H7 (cell line): ENCODE data around the gene YTHDC2. TPM values are rescaled to one million over a fixed set of nuclear protein-coding genes. Genes with fewer than 3 reads are reported as not detected.

Experiments used
- DNase-seq: peaks from one replicate; pipeline ENCODE4 v3.0.0; 2012
- H3K27me3 ChIP-seq: 2 replicates; pipeline ENCODE4 v1.6.0; 2011; ENCODE audit warnings: mild to moderate bottlenecking, low read length; ENCODE audit not compliant: control insufficient read depth, insufficient read depth
- H3K36me3 ChIP-seq: replicated peaks from 2 replicates; pipeline ENCODE4 v1.5.1; 2011; ENCODE audit warnings: low read length; ENCODE audit not compliant: control insufficient read depth, insufficient read depth
- H3K4me3 ChIP-seq: 2 replicates; pipeline ENCODE4 v1.5.1; 2011; ENCODE audit warnings: low read depth, mild to moderate bottlenecking, control low read depth, low read length, moderate library complexity; ENCODE audit not compliant: insufficient read depth
- total RNA-seq: library from RNA; depleted of rRNA; stranded (reverse); fragments of >200 nt; shearing (Covaris generic); gene quantifications from 2 replicates; pipeline ENCODE4 v1.2.3, GENCODE V29; 2014

YTHDC2 gene
- total RNA-seq, 1 experiment from 2014 or later: 12.9 TPM

DNA sequence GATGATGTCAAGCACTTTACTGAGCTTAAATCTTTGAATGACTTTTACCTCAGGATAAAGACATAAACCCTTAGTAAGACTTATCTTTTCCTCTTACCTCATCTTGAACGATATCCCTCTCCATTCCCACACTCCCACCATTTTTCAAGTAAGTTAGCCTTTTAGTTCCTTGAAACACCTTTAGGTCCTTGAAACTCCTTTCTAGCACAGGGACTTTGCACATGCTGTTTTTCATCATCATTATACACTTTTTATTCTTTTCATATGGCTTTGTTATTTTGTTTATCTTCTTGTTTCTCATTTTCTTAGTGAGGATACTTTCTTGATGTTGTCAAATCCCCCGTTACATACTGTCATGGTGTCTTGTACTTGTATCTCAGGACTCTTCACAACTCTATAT, 24.8 kb downstream of the YTHDC2 start:
- H3K27me3 ChIP-seq: no peaks in the 10 kb centered on the region
- DNase-seq: no peak
- H3K4me3 ChIP-seq: no peak overlapping the region
- no peaks in the 10 kb centered on the region for H3K36me3 ChIP-seq

DNA sequence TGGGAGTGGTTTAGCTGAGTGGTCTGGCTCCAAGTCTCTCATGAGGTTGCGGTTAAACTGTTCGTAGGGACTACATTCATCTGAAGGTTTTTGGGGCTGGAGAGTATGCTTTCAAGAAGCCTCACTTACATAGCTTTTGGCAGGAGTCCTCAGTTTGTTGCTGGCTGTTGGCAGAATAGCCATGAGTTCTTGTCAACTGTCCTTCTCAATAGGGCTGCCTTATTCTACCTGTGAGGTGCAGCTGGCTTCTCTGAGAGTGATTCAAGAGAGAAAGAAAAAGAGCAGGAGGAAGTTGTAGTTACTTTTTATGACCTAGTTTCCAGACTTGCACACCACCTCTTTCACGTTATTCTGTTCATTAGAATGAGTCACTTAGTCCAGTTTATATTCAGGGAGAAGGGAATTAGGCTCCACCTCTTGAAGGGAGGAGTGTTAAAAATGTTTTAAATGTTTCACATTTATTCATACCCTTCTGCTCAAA, 33.2 kb downstream of the YTHDC2 start:
- Histone ChIP-seq H3K36me3 (no peaks in the 10 kb centered on the region; the same call in none of the 2 replicates), H3K27me3 (no peaks in the 10 kb centered on the region), H3K4me3 (no peak overlapping the region)
- DNase-seq: no peak

DNA sequence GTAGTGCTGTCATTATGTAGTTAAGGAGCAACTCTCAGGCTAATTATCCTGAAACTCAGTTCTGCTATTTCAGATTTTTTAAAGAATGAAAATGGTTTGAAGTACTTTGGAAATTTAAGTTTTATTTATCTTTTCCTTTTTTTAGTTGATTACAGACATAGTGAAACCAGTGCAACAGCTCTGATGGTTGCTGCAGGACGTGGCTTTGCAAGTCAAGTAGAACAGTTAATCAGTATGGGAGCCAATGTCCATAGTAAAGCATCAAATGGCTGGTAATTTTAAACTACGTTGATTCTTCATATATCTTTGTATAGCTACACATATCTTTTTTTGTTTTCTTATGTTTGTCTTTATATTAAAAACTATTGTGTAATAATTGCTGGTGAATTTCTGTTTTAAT, 34.9 kb downstream of the YTHDC2 start:
- no peaks in the 10 kb centered on the region; the same call in none of the 2 replicates for H3K36me3 ChIP-seq

DNA sequence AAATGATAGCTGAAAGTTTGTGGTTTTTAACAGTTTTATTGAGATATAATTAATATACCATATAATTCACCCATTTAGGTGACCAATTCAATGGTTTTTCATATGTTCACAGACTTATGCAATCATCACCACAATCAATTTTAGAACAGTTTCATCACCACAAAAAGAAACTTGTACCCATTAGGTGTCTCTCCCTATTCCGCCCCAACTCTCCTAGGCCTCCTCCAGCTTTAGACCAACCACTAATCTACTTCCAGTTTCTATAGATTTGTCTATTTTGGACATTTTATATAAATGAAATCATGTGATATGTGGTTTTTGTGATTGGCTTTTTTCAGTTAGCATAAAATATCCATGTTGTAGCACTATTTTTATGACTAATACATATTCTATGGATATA, 38.6 kb downstream of the YTHDC2 start:
- no peaks in the 10 kb centered on the region; the same call in 1 of the 2 replicates for H3K36me3 ChIP-seq
- DNase-seq: no peak
- no peak overlapping the region for H3K4me3 ChIP-seq

More for the DNA sequence above, 34.9 kb downstream of the YTHDC2 start:
- Histone ChIP-seq H3K27me3 (no peaks in the 10 kb centered on the region), H3K4me3 (no peak overlapping the region)
- DNase-seq: no peak

DNA sequence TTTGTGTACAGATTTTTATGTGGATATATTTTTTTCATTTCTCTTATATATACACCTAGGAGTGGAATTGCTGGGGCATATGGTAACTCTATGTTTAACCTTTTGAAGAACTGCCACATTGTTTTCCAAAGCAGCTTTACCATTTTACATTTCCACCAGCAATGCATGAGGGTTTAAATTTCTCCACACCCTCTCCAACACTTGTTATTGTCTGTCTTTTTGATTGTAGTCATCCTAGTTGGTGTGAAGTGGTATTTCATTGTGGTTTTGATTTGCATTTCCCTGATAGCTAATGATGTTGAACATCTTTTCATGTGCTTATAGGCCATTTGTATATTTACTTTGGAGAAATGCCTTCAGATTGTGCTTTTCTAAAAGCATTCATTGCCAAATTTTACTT, 39.1 kb downstream of the YTHDC2 start:
- Histone ChIP-seq H3K4me3 (no peak overlapping the region), H3K36me3 (no peaks in the 10 kb centered on the region; the same call in 1 of the 2 replicates), H3K27me3 (no peaks in the 10 kb centered on the region)
- no peak for DNase-seq

More for the DNA sequence above, 38.6 kb downstream of the YTHDC2 start:
- H3K27me3 ChIP-seq: no peaks in the 10 kb centered on the region

DNA sequence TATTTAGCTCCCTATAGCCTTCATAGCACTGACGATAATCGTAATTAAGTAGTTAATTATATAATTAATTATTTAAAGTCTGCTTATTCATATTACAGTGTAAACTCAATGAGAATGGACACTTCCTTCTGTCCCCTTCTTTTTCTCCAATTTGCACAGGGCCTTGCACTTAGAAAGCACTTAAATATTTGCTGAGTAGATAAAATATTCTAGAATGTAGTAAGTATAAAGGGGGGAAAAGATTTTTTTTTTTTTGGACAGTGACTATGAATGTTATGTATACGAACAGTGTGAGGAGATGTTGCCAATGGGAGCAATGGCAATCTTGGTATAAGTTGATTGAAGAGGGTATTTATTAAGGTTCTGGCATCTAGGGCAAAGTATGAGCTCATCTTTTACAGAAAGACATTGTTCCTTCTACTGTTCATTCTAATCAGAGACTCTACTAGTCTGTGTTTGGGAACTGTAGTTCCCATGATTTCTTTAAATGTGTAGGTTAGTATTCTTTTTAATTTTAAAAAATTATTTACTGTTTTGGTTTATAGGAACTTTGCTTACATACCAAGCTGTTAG, 49.4 kb downstream of the YTHDC2 start:
- no peak for DNase-seq
- H3K36me3 ChIP-seq: peaks cover 3% of the 10 kb centered on the region
- H3K27me3 ChIP-seq: no peaks in the 10 kb centered on the region
- no peak overlapping the region for H3K4me3 ChIP-seq

DNA sequence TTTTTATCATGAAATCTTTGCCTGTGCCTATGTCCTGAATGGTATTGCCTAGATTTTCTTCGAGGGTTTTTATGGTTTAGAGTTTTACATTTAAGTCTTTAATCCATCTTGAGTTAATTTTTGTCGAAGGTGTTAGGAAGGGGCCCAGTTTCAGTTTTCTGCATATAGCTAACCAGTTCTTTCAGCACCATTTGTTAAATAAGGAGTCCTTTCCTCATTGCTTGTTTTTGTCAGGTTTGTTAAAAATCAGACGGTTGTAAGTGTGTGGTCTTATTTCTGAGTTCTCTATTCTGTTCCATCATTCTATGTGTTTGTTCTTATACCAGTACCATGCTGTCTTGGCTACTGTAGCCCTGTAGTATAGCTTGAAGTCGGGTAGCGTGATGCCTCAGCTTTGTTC, 55.9 kb downstream of the YTHDC2 start:
- H3K27me3 ChIP-seq: no peaks in the 10 kb centered on the region
- DNase-seq: no peak
- H3K36me3 ChIP-seq: peaks cover 3% of the 10 kb centered on the region
- H3K4me3 ChIP-seq: no peak overlapping the region

DNA sequence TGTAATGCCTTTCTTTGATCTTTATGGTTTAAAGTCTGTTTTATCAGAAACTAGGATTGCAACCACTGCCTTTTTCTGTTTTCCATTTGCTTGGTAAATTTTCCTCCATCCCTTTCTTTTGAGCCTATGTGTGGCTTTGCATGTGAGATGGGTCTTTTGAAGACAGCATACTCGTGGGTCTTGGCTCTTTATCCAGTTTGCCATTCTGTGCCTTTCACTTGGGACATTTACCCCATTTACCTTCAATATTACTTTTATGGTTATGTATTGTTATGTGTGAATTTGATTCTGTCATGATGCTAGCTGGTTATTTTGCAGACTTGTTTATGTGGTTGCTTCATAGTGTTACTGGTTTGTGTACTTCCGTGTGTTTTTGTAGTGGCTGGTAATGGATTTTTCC, 59.2 kb downstream of the YTHDC2 start:
- Histone ChIP-seq H3K36me3 (peaks cover 3% of the 10 kb centered on the region), H3K27me3 (no peaks in the 10 kb centered on the region), H3K4me3 (no peak overlapping the region)
- no peak for DNase-seq

DNA sequence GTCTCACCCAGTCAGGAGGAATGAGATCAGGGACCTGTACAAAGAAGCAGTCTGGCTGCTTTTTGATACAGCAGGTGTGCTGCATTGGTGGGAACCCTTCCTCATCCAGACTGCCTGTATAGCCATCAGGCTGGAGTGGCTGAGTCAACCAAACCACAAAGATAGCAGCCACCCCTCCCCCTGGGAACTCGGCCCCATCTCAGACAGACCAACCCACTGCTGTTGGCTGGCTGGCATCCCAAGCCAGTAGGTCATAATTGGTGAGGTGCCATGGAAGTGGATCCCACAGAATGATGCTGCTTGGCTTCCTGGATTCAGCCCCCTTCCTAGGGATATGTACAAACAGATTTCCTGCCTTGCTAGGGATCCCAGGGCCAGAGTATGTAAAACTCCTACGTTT, 60.9 kb downstream of the YTHDC2 start:
- Histone ChIP-seq H3K36me3 (peaks cover 3% of the 10 kb centered on the region), H3K27me3 (no peaks in the 10 kb centered on the region), H3K4me3 (no peak overlapping the region)
- no peak for DNase-seq

DNA sequence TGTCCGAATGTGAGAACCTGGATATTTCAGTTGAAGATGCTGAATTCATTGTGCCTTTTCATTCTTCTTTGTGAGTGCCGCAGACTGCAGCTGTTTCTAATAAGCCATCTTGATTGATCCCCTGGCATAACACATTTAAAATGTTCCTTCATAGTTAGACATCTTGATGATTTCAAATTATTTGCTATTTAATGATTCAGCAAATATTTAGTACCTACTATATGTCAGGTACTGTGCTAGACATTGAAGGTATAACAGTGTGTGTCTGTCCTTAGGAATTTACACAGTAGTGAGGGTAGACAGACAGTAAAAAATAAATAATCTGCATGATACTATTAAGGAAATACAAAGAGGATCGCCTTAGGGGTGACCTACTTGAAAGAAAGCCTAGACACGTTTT, 61.6 kb downstream of the YTHDC2 start:
- DNase-seq: no peak
- no peak overlapping the region for H3K4me3 ChIP-seq
- H3K36me3 ChIP-seq: peaks cover 3% of the 10 kb centered on the region
- H3K27me3 ChIP-seq: no peaks in the 10 kb centered on the region

DNA sequence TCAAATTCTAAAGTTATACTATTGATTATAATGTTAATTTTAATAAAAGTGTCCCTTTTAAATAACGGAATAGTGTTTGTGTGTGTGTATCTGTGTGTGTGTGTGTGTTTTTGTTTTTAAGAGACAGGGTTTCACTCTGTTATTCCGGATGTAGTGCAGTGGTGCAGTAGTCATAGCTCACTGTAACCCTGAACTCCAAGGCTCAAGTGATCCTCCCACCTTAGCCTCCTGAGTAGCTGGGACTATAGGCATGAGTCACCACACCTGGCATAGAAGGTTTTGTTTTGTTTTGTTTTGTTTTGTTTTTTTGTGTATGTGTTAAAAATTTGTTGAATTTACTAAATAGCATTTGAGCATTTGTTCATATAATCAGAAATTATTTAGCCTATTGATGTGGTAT, 64.6 kb downstream of the YTHDC2 start:
- peaks cover 3% of the 10 kb centered on the region for H3K36me3 ChIP-seq
- H3K27me3 ChIP-seq: no peaks in the 10 kb centered on the region
- no peak overlapping the region for H3K4me3 ChIP-seq
- DNase-seq: no peak

DNA sequence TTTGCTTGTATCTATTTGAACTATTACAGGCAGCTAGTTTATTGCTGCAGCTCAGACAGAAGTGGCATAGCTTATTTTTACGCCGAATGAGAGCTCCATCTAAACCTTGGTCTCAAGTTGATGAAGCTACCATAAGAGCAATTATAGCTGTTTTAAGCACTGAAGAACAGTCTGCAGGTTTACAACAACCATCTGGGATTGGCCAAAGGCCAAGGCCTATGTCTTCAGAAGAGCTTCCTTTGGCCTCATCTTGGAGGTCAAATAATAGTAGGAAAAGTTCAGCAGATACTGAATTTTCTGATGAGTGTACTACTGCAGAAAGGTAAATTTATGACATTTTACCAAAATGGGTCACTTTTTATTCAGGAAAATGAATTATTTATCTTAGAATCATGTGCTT, 67.9 kb downstream of the YTHDC2 start:
- Histone ChIP-seq H3K4me3 (no peak overlapping the region), H3K36me3 (no peaks in the 10 kb centered on the region), H3K27me3 (no peaks in the 10 kb centered on the region)
- no peak for DNase-seq

DNA sequence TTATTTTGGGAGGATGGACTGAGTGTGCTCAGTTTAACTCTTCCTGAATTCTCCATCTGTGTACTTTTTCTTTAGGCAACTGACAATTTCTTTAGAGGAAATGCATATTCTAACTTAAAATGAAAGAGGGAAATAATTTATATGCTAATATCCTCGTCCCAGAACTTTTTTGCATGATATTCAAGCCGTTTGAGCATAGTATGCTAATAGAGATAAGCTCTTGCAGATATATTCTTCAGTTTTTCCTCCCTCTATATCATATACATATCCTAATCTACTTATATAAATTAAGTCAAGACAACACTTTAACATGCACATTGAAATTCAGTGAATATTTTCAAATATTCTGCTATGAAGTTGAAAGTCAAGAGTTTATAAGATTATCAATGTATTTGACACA, 84.7 kb downstream of the YTHDC2 start:
- DNase-seq: no peak
- H3K36me3 ChIP-seq: no peaks in the 10 kb centered on the region
- no peak overlapping the region for H3K4me3 ChIP-seq
- H3K27me3 ChIP-seq: no peaks in the 10 kb centered on the region

DNA sequence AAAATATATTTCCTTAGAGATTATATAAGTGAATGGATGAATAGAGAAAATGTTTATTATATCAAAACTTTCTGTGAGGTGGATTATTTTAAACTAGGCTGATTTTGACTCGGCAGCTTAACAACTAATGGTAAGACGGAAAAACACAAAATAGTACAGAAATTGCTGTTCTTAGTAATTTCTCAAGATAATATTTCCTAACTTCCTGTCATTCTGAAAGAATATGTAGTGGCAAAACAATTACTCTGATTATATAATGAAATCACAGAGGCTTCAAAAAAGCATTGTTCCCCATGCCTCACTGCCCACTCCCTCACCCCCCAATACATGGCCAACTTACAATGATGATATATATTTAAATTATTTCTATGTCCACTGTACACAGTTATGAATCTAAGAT, 85.4 kb downstream of the YTHDC2 start:
- no peaks in the 10 kb centered on the region for H3K36me3 ChIP-seq
- DNase-seq: no peak

DNA sequence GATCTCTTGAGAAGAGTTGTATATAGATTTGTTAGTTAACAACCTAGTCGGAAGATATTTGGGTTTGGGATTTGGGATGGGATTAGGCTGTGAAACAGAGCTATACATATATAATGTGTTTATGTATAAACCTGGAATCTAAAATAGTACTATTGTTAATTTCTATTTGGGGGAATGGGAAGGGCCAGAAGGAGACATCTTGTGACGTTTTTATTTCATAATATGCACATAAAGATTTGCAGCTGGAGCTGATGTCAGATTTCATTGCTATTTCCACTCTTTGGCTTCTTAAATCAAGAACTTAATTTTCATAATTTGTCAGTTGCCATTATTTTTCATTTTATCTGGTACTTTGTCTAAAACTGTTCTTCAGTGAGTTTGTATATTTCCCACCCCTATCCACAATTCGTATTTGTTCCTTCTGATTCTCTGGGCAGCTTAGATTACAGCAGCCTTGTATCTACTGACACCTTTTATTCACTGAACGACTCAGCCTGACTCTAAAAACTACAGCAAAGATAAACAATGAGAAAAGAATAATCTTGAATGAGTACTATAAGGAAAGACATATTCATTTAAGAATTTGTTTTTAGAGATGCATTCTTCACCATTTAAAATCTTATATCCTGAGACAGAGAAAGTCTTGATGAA, 86.9 kb downstream of the YTHDC2 start:
- no peaks in the 10 kb centered on the region for H3K36me3 ChIP-seq
- DNase-seq: no peak
- no peak overlapping the region for H3K4me3 ChIP-seq
- H3K27me3 ChIP-seq: no peaks in the 10 kb centered on the region

More for the DNA sequence above, 85.4 kb downstream of the YTHDC2 start:
- Histone ChIP-seq H3K4me3 (no peak overlapping the region), H3K27me3 (no peaks in the 10 kb centered on the region)
